ENCODE results near the gene SDCBP2.

SDCBP2 gene

DNA sequence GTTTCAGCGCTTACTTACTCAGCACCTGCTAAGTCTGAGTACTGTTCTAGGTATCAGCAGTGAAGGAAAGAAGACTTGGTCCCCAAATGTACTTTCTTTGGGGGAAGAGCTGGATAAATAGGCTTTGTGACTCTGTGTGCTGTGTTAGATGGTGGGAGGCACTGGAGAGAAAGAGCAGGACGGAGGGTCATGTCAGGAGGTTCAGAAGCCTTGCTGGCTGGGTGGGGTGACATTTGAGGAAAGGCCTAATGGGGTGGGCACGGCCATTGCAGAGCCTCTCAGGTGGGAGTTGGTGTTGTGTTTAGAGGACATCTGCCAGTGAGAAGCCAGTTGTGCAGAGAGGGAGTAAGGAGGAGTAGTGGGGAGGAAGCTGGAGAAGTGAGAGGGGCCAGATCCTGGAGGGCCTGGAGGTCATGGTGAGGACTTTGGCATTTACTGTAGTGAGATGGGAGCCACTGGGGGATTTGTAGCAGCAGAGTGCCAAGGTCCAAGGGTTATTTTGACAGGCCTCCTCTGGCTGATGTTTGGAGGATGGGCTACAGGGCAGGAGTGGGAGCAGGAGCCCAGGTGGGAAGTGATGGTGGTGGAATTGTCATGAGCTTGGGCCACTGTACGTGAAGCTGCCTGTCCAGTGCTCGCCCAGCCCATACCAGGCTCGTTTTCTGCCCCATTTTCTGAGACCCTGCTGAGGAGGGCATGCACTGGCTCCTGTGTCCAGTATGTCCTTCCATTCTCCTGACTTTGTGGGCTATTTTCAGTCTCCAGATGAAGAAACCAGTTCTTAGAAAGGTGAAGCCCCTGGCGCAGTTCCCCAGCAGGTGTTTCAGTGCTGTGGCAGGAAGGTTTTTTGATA, 886 bp downstream of the SDCBP2 start:
- no peak for DNase-seq

DNA sequence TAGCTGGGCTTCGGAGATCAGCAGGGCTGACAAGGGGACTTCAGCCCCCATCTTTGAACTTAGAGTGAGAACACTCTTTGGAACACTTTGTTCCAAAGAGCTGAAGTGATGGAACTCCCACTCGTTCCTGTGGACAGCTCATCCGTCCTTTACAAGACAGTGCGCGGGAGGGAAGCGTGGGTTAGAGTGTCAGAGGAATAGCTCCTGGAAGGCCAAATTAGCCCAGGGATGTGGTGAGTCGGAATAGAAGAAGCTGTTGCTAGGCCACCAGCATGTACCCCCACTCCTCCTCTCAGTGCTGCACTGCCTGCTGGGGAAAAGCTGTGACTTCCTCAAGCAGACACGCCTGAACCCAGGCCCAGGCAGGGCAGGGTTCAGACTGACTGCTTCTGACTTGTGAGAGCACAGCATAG, 1.7 kb downstream of the SDCBP2 start:
- DNase-seq = no peak

DNA sequence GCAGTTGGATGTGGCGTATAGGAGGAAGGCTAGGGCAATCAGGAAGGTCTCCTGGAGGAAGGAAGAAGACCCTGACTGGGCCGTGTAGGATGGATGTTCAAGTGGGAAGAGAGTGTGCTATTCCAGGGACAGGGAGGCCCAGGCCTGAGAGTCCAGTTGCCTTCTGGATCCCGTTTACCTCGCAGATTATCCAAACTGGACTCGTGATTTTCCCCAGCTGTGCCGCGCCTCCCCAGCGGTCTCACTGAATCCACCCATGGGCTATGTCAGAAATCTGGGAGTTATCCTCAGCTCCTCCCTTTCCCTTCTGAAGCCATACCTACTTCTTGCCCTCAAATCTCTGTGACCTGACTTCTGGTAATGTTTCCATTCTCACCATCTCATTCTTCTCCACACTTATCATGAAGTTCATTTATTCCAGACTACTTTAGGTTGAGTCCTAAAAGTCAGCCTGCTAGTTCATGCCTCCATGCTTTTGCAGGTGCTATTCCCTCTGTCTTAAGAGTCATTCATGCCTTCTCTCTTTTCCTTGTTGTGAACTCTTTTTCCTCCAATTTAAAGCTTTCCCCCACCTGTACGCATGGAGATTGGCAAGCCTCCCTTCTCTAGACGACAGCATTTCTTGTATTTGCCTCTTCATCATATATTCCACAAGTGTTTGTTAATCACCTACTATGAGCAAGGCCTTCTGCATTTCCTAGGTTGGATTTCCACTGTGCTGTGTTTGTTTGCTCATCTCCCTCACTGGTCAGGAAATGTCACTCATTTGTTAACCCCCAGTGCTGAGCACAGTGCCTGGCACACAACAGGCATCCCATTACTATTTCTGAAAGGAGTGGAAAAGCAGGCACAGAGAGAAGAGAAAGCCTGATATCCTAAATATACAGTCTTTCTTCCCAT, 2.7 kb downstream of the SDCBP2 start:
- DNase-seq = no peak

DNA sequence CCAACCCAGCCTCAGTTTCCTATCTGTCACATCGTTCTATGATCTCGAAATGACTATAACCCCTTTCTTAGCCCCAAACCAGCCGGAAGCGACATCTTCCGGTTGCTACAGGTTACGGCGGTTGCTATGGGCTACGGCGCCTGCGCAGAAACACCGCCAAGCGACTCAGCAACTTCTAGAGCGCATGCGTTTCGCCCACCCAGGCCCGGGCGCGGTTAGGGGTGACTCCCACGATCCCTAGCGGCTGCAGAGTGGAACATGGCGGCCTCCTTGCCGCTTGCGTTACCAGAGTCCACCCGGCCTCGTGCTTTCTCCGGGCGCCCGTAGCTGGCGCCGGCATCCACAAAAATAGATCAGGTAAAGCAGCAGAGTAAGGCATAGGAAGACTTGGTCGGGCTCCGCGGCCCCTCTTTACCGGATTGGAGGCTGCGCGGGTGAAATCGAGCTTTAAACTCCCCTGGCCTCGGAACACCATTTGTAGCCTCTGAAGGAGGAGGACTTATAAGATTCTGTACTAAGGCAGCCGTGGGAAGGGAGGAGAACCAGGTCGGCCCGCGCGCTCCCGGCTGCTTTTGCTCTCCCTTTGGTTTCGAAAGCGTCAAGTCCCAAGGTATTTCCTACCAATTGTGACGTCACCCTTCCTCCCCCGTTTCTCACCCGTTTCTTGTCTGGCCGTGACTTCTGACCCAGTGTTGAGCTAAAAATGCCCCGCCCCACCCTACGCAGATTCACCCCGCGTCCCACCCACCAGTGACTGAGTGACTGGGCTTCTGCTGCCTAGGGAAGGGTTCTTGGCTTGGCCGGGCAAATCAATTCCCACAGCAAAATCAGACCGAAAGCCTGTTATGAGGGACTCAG, 3.5 kb downstream of the SDCBP2 start:
- DNase-seq = peak; percentile 98 to 99

DNA sequence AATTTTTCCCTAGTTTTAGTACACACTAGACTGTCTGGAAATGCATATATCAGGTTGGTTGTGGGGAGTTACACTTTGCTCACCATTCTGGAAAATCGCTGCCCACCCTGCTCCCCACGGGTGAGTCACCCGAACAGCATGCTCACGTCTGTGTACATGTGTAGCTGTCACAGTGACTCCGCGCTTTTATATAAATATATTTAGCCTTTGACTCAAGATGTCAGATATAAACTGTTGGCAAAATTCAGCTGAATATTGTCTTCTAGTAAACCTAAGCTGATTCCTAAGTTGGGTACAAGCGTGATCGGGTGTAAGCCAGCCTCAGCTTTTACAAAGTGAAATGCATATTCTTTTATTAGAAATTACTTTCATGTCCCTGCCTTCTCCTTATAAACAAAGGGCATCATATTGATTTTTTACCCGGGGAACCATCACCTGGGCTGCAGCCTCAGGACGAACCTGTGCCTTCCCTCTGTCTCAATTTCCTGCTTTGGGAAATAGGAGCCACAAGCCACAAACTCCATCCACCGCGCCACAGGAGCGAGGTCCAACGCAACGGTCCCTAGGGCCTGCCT, 4.3 kb downstream of the SDCBP2 start:
- DNase-seq = peak; percentile 32 to 45

DNA sequence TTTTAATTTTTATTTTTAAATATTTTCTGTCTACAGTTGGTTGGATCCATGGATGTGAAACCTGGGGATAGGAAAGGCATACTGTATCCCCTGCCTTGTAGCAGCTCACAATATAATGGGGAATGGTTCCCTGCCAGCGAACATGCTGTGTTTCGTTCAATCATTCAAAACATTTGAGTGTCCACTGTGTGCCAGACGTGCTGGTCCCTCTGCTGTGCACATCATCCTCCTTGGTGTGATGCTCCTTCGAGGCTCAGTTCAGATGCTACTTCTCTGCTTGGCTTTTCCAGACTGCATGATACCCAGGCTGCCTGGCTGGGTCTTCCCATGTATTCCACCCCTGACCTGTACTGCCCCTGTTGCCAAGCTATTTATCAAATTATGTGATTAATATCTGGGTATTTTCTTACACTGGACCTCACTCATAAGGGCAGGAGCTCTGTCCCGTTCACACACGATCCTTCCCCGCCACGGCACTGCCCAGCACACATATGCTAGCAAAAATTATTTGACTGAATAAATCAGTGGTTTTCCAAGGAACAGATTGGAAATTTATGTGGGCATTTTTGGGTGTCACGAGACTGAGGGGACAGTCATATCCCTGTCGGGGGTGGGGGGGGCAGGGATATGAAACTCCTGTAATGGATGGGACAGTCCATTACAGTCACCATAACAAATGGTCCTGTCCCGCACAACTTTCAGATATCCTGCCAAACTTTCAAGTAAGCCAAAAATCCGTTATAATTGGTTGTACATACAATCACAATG, 4.9 kb downstream of the SDCBP2 start:
- no peak for DNase-seq

DNA sequence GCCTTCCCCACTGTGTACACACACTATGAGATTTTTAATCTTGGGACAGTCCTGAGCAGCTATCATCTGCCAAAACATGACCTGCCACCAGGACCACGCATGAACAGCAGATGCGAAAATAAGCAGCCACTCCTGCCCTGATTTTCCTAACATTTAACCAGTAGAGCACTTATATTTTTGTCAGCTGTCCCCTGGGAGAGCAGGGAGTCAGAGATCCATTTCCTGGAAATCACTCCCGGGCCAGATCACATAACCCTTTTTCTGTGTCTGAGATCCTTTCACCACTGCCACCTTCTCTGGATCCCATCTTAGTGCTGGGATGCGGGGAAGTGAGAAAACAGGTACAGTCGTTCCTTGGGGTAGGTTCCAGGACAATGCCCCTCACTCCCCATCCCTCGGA, 5.7 kb downstream of the SDCBP2 start:
- no peak for DNase-seq

DNA sequence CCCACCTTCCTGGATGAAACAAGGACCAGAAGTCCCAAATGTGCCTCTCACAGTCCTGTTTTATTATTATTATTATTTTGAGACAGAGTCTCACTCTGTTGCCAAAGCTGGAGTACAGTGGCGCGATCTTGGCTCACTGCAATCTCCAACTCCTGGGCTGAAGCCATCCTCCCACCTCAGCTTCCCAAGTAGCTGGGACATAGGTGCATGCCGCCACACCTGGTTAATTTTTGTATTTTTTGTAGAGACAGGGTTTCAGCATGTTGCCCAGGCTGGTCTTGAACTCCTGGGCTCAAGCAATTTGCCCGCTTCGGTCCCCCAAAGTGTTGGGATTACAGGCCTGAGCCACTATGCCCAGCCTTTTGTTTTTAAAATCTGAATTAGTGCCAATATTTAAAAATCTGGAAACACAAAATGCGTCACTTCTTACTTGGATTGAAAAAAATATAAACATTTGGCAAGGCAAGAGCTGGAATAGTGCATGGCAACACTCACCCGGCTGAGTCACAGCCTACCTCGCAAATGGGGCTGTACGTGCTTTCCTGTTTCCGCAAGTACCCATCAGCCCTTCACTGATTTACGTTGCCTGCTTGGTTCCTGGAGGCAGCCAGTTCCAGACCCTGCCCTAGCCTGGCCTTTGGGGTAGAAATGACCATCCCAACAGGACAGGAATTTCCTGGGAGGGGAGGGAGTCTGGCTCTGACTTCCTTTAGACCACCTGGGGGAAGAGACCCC, 6.3 kb downstream of the SDCBP2 start:
- no peak for DNase-seq

DNA sequence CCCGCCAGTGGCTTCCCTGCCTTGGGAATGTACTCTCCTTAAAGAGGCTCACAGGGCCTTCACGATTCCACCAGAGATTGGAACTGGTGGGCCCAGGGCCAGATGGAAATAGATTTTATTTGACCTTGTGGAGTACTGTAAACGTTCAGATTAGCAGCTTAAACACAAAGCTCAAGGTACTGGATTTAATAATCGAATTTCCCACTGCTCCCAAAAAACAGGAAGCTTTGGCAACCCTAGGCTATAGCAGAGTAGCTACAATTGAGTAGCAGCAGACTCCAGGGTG, 7.3 kb downstream of the SDCBP2 start:
- no peak for DNase-seq

DNA sequence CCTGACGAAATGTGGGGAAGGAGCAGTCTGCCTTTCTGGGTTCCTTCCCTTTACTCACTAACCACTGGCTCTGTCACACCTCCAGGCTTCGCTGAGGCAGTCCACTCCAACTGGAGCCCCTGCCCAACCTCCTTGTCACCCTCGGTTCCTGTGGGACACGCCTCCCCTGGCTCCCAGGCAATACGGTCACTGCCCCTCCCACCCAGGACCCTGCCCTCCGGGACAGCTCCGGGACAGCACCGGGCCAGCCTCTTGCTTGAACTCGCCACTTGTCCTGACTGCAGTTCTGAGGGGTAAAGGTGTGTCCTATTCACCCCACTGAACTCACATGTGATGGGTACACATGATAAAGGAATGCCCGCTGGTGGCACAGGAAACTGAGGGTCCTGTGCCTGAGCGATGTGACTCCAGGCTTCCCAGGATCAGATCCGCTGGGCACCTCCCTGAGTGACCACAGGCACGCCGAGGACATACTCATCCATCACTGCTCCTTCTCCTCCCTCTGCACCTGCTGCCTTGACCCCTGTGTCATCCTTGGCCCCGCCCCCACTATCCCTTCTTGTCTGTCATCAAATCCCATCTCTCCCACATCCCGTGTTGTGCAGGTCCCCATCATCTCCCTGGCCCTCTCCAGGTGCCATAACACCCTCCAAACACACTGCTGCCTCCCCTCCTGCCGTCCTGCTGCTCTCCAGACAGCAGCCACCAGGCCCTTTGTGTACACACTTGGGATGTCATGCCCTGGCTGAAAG, 7.9 kb downstream of the SDCBP2 start:
- DNase-seq = no peak

DNA sequence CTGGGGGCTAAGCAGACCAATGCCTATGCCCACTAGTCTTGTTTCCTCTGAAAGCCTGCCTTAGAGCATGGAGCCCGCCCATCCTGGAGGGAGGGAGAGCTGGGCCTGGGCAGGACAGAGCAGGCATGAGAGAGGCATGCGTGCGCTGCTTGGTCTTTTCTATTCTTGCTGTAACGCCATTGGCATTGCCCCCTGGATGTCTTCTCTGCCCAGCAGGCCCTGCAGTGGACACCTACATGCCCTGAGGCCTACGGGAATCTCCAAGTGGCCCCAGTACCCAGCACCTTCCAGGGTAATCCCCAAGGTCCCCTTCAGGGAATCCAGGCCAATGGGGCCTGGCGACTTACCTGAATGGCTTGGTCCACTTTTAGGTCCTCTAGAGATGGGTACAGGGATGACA, 8.9 kb downstream of the SDCBP2 start:
- no peak for DNase-seq

DNA sequence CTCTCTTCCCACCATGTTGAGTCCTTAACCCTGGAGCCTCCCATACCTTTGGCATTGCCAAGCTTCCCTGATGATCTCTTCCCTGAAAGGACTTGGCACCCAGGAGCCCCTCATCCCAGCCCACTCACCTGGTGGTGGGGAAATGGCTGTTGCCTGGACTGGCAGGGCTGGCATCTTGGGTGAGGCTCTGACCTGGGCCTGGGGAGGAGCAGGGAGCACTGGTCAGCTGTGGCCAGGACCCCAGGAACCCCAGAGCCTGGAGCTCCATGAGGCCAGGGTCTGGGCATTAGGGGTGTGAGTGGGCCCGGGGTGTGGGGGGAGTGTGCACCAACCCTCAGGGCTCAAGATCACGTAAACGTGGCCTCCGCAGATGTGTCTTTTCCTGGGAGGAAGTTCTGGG, 9.5 kb downstream of the SDCBP2 start:
- DNase-seq = no peak

DNA sequence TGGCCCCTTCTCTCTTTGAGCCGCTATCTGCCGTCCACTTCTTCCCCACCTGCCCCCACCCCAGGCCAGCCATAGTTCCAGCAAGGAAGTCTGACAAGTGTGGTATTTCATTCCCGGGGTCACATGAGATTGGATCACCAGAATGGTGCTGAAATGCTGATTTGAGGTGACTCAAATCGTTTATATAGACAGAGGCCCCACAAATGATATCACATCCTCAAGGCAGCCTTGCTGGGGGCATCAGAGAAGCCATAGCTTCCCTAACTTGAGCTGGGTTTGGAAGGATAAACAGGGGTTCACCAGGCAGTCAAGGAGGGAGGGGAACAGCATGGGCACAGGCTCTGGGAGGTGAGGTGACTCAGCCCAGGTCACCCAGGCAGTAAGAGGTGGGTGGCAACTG, 9.9 kb downstream of the SDCBP2 start:
- DNase-seq = no peak

DNA sequence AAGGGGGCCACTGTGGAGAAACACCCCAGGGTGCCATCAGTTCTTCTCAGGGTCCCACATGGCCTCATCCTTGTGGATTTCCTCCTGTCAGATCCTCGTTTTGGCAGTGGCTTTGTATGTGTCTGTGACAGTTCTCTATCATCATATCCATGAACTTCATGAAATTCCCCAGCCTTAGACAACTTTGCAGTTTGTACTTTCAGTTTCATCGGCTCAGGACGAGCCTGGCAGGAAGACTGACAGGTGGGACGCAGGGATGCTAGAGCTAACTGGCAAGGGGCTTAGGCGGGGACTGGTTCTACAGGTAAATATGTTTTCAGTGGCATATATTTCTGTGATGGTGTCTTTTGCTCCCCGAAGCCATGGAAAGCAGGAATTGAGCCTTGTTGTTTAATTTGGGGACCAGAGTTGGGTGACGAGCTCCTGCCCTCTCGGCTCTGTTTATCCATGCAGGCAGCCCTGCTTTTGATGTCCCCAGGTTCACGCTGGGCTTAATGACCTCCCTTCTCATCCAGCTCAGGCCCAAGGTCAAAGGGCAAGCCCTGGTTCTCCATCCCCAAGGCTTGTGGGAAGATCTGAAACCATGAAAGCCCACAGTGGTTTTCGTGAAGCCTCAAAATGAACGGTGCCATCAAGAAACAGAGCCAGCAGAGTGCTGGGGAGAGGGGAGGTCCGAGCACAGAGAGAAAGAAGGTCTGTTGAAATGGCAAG, 11.2 kb downstream of the SDCBP2 start:
- no peak for DNase-seq

DNA sequence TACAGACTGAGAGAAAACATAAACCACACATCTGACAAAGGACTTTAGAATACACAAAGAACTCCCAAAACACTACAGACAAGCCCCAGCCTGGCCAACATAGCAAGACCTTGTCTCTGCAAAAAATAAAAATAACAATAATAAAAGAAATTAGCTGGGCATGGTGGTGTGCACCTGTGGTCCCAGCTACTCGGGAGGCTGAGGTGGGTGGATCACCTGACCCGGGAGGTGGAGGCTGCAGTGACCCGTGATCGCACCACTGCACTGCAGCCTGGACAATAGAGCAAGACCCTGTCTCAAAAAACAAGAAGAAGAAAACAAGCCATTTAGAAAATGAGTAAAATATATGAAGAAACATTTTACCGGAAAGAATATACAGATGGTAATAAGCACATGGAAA, 13.1 kb downstream of the SDCBP2 start:
- no peak for DNase-seq

DNA sequence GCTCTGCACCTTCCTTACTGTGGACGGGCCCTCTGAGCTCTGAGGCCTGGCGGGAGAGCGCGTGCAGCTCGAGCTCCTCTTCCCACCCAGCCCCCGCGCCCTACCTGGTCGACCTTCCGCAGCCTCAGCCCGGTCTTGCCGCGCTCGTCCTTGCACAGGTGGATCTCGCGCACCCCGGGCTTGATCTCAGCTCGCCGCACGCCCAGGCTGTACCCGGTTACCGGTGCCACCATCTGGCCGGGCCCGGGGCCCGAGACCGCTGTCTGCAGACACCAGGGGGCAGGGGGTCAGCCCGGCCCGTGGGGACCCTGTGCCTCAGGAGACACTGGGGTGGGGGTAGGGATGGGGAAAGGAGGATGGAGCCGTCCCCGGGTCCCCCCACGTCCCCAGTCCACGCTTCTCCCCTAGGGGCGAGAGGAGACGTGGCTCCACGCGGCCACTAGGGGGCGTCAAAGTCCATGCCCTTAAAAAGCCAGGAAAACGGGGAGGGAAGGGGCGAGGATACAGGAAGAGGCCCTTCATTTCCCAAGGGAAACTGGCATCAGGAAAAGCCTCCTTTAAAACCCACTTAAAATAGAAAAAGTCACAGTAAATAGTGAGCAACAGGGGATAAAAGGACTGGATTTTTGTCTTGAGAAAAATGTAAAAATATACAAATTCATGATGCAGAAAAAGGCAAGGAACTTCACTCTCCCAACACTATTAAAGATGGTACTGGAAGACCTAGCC, 15.5 kb downstream of the SDCBP2 start:
- DNase-seq = peak; percentile 59 to 60

DNA sequence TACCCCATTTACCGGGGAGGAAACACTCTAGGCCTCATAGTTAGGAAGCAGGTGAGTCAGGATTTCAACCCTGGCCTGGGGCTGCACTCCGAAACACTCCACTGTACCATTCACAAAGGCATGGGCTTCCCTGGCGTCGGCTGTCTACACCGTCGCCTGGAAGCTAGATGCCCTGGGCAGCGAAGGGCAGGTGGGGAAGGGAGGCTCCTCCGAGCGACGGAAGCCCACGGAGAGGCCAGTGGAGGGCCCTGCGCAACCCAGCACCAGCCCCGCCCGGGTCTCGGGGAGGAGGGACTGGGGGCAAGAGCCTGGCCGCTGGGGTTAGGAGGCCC, 16.1 kb downstream of the SDCBP2 start:
- no peak for DNase-seq

DNA sequence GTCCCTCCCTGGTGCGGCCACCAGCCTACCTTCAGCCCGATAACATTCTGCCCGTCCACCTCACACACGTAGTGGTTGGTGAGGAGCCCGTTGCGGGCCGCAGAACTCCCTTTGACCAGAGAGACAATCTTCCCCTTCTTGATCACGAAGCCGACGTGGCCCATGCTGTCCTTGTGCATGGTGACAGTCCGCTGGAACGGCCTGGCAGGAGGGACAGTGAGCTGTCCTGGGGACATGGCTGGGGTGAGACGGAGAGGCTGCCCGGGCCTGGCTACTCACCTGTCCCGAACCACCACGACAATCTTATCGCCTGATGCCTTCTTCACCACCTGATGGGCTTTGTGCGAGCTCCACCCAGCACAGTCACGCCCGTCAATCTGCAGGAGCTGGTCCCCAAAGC, 16.6 kb downstream of the SDCBP2 start:
- no peak for DNase-seq

DNA sequence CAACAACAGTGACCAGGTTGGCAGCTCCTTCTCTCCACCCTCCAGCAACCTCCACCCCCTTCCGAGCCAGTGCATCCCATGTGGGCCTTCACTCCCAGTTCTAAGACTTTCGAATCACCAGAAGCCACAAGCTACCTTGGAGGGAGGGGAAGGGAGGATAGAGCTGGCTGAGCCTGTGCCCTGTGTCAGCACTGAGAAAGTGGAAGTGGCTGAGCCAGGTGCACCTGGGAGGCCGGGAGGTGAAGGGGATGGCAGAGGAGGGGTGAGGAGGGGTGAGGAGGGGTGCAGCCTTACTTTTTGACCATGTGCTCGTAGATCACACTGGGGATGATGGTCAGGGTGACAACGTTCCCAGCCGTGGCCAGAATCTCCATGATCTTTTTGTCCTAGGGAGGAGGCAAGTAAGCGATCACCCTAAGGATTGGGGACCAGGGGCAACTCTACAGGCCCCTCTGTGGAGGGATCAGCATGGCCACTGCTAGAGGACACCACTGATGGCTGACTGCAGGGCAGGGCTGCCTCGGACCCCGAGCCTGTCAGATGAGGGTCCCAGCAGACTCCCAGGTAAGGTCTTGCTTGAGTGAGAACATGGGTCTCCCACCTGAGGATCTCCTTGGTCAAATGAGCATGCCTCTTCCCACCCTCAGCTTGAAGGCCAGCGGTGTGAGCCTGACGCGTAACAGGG, 18.3 kb downstream of the SDCBP2 start:
- no peak for DNase-seq
